ENCODE results near the gene TSR3.
"Not testable (repeated sequence)": the region's sequence is repeated elsewhere in the genome, so short reads cannot be mapped to it uniquely, and the experiment has no call there.

The TSR3 gene

DNA sequence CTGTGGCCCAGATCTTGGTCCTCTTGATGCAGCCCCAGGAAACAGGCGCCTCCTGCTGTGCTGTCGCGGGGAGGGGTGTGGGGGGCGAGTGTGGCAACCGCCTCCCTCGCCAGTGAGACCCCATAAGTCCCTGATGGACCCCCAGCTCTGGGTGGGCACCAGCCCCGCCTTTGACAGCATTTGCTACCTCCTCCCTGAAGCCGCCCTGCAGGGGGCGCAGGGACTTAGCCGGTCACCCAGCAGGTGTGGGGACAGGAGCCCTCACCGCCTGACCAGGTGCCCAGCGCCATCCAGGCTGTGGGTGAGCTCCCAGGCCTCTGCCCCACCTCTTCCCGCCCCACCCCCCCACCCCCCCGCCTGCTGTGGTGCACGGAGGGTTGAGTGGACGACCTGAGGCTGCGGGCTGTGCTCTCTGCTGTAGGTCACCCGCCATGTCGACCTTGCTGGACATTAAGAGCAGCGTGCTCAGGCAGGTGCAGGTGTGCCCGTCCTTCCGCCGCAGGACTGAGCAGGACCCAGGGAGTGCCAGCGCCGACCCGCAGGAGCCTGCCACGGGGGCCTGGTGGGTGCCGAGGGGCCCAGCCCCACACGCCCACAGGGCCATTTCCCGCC is 13.5 kb downstream of the TSR3 start:
- DNase-seq (ENCODE audit: low read depth in 2 of 2): no peak

GRCh38 chr16:1337486-1337885 is 14.2 kb downstream of the TSR3 start:
- no peak for DNase-seq (ENCODE audit: low read depth in 2 of 2)

- no peak for DNase-seq (ENCODE audit: low read depth in 2 of 2)
These were observed 15.1 kb downstream of the TSR3 start for GRCh38 chr16:1336619-1337018.

DNA sequence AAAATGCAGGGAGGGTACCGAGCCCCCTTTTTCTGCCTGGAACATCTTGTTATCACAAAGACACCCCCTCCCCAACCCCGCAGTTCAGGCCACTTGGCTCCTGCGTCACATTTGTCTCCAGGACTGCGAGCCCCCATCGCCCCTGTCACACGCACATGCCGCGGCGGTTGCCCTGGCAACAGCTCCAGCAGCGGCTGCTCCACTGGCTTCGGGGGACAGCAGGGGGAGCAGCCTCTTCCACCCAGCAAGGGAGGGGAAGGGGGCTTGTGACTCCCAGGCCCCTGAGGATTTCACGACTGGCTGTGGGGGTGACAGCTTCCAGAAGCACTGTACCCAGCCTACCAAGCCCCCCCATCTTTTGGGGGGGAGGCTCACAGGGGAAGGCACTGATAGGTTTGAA is 15.7 kb downstream of the TSR3 start:
- DNase-seq (ENCODE audit: low read depth in 2 of 2): no peak

GRCh38 chr16:1335211-1335971 is 16.3 kb downstream of the TSR3 start:
- DNase-seq (ENCODE audit: low read depth in 2 of 2): no peak

GRCh38 chr16:1334739-1335138 is 16.9 kb downstream of the TSR3 start:
- DNase-seq (ENCODE audit: low read depth in 2 of 2): no peak

- DNase-seq (ENCODE audit: low read depth in 2 of 2): no peak
These were observed 17.6 kb downstream of the TSR3 start for GRCh38 chr16:1333854-1334700.

GRCh38 chr16:1333149-1333812 is 18.4 kb downstream of the TSR3 start, which contains the start of gene BAIAP3:
Gene BAIAP3, plus strand, starts transcription at chr16:1333645. Its CDS starts 4,905 bp downstream, at chr16:1338550.
- DNase-seq (ENCODE audit: low read depth in 2 of 2): no peak

GRCh38 chr16:1332618-1333148 is 19.0 kb downstream of the TSR3 start:
- no peak for DNase-seq (ENCODE audit: low read depth in 2 of 2)

GRCh38 chr16:1331712-1332617 is 19.7 kb downstream of the TSR3 start:
- no peak for DNase-seq (ENCODE audit: low read depth in 2 of 2)

DNA sequence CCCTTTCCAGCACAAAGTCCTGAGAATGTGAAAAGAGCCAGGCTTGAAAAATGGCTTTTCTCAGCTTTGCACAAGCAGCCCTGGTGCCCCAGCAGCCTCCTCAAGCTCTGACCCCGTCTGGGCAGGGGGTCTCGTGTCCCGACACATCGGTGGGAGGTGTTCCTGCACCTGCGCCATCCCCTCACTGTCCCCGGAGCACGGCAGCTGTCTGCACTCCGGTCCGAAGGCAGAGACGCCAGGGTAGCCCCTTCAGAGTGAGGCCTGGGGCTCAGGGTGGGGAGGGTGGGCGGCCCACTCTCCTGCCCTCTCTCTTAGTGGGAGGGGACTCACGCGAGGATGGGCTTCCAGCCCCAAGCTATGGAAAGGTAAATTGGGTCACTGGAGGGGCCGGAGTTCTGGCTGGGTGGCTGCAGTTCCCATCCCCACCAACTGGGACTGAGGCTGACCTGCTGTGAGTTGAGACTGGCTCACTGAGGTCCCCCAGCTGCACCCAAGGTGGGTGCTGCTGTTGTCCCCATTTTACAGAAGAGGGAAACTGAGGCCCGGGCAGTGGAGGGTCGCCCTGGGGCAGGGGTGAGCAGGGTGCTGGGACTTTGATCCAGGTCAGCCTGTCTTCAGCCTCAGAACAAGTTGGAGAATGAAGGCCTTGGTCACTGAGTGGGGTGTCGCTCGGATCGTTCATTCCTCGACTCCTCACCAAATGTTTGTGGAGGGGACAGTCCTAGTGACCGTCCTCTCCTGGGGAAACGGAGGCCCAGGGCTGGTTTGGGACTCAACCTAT is 20.6 kb downstream of the TSR3 start:
- no peak for DNase-seq (ENCODE audit: low read depth in 2 of 2)

- DNase-seq (ENCODE audit: low read depth in 2 of 2): no peak
These were observed 21.3 kb downstream of the TSR3 start for GRCh38 chr16:1330260-1330914.

DNA sequence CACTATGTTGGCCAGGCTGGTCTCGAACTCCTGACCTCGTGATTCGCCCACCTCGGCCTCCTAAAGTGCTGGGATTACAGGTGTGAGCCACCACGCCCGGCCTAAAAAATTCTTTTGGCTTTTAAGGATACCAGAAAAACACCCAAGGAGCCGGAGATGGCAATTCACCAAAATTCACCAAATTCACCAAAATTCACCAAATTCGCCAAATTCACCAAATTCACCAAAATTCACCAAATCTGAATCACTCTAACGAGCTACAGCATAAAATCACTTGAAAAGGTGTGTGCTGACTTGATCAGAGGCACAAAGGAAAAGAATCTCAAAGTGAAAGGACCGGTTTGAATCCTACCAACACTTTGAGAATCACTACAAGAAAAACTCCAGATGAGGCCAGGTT is 22.7 kb downstream of the TSR3 start:
- not testable (repeated sequence) for DNase-seq (ENCODE audit: low read depth in 2 of 2)

GRCh38 chr16:1328136-1328535 is 23.5 kb downstream of the TSR3 start:
- not testable (repeated sequence) for DNase-seq (ENCODE audit: low read depth in 2 of 2)

GRCh38 chr16:1327619-1327947 is 24.1 kb downstream of the TSR3 start:
- no peak for DNase-seq (ENCODE audit: low read depth in 2 of 2)

DNA sequence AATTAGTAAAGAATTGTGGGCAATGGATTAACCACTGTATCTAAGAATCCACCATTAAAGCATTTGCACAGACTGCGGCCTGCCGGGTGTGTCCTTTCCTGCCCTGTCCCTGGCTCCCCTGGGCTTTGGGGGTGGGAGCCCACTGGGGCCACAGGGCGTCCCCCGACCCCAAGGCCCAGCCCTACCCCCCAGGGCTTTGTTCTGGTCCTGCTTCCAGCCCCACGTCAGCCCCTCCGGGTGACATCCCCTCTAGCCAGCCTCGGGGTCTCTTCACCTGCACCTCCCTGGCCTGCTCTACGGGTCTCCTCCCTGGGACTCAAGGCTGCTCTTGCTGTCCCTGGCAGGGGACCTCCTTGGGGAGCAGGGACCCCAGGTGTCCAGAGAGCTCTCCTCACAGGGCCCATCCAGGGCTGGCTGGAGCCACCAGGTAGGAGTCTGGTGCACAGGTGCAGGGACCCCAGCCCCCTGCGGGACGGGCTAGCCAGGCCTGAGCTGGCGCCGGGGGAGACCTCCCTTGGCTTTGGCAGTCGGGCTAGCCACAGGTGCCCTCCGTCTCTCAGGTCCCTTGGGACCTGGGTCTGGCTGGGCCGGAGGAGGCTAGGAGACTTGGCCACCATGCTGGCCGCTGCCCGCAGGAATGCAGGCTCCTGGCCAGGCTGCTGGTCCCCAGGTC is 24.6 kb downstream of the TSR3 start:
- DNase-seq (ENCODE audit: low read depth in 2 of 2): no peak

DNA sequence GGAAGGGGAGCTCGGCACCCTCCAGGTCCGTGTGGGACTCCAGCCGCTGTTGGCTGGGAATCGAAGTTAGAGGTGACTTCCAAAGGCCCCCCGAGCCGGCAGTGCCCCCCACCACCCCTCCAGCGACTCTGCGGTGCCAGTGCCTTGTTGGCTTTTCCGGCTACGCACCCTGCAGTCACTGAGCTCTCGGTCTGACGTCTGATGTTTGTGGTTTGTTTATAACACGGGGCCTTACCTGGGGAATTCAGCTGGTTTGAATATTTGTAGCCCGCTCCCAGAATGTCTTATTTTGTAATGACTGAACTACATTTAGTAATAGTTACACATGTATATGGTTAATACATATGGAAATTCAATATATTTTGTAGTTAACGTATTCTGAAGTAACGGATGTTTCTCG is 25.3 kb downstream of the TSR3 start:
- no peak for DNase-seq (ENCODE audit: low read depth in 2 of 2)

GRCh38 chr16:1325673-1326371 is 25.9 kb downstream of the TSR3 start:
- DNase-seq (ENCODE audit: low read depth in 2 of 2): no peak
